ENCODE data around the gene PHETA1.

Gene PHETA1

GRCh38 chr12:111319600-111320257 lies 49.2 kb downstream of the PHETA1 start:
- no peak for DNase-seq

GRCh38 chr12:111318450-111318849 lies 50.4 kb downstream of the PHETA1 start:
- no peak for DNase-seq

DNA sequence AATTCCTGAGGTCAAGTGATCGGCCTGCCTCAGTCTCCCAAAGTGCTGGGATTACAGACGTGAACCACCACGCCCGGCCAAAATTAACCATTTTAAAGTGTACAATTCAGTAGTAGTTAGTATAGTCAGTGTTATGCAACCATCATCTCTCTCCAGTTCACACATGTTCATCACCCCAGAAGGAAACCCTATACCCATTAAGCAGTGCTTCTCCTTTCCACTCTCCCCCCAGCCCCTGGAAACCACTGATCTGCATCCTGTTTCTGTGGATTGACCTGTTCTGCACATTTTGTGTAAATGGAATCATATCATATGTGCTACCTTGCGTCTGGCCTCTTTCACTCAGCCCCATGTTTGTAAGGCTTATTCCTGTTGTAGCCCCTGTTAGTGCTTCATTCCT lies 52.2 kb downstream of the PHETA1 start:
- DNase-seq: no peak

DNA sequence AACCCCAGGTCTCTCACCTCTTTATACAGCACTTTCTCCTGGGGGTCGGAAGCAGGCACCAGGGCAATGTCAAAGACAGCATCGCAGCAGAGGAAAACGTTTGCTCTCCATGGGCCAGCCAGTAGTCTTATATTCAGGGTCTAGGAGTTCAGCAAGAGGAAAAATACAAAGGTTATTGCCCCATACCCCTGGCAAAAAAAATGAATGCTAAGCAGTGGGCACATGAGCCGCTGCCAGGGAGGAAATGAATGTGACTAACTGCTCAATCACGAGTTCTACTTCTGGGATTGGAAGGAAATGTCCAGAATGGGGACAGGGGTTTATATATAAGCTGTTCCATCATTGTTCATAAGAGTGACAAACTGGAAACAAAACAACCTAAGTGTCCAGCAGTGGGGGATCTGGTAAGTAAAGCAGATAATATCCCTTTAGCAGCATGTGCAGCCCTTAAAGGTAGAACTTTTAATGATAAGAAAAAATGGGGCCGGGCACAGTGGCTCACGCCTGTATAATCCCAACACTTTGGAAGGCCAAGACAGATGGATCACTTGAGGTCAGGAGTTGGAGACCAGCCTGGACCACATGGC lies 53.8 kb downstream of the PHETA1 start:
- DNase-seq: no peak

DNA sequence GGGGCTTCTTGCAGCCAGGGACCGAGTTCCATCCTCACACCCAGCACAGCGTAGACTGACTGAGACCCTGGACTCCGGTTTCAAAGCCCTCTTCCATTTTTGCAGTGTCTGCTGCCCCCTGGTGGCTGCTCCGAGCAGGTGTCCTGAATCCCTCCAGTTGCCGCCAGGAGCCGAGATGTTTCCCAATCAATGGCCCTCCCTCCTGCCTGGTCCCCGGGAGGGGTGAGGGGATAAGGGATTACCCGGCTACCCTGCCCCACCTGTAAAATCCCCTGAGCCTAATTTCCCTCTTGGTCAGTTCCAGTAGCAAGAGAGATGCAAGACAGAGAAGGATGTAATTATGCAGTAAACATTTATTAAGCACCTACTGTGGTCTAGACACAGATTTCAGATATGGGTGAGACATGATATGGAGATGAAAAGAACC lies 55.0 kb downstream of the PHETA1 start:
- DNase-seq: peak; percentile 69 to 74

DNA sequence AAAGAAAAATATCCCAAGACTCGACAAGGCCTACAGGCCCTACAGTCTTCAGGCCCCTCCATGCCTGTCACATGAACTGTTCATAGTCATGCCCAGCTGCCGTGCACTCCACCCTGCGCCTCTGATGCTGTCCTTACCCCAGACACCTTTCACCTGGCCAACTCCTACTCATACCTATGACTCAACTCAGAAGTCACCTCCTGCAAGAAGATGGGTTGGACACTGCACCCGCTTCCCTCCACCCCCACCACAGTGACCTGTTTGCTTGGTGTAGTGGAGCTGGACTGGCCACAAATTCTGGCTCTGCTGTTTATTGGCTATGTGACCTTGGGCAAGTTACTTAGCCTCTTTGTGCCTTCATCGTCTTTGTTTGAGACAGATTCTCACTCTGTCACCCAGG lies 56.2 kb downstream of the PHETA1 start:
- no peak for DNase-seq

- no peak for DNase-seq
Observed at GRCh38 chr12:111312016-111312415, 56.9 kb downstream of the PHETA1 start.

GRCh38 chr12:111311011-111311410 lies 57.9 kb downstream of the PHETA1 start:
- no peak for DNase-seq

Measured in activated CD4-positive, alpha-beta T cell treated with anti-CD3 and anti-CD28 coated beads for 4 hours (primary cell).